ENCODE measurements around the gene RTN1. TPM values are rescaled to one million over a fixed set of nuclear protein-coding genes. Genes with fewer than 3 reads are reported as not detected.

Gene RTN1
- total RNA-seq, 4 donors from 2014 or later: 2.9 to 13.6 (median 9.2) TPM

GRCh38 chr14:59570122-59570521, 300.5 kb downstream of the RTN1 start:
- H3K27me3 ChIP-seq: peaks cover 0 to 4% (median 0%) of the 10 kb centered on the region in 4 donors
- no peak for DNase-seq (ENCODE audit: extremely low spot score)
- no peak overlapping the region for H3K4me3 ChIP-seq
- H3K4me1 ChIP-seq: no peaks in the 10 kb centered on the region
- TF ChIP-seq CTCF (IDR thresholded peaks at IDR 0.05): no peak
- no peak for TF ChIP-seq EP300 (IDR thresholded peaks at IDR 0.05)
- H3K36me3 ChIP-seq: no peaks in the 10 kb centered on the region
- no peaks in the 10 kb centered on the region for H3K9me3 ChIP-seq
- H3K27ac ChIP-seq (replicated peaks in 1 of 4): no peak overlapping the region
- intact Hi-C loops (cut with DNase I): no loop called here

DNA sequence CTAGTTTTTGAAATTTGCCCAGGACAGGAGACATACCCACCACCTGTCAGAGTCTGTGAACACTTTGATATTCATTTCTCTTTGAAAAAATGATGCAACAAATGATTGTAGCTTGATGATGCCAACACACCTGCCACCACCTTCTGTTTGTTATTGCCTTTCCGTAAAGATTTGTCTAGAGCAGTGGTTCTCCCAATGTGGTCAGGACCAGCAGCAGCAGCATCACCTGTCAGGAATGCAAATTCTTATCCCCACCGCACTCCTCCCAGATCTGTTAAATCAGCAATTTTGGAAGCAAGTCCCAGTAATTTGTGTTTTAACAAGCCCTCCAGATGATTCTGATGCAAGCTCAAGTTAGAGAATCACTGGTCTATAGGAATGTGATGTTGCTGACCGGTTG, 303.9 kb downstream of the RTN1 start:
- no peak for DNase-seq (ENCODE audit: extremely low spot score)
- intact Hi-C loops (cut with DNase I): no loop called here
- no peak overlapping the region for H3K4me3 ChIP-seq
- peaks cover 0 to 4% (median 0%) of the 10 kb centered on the region in 4 donors for H3K27me3 ChIP-seq
- no peaks in the 10 kb centered on the region for H3K9me3 ChIP-seq
- no peaks in the 10 kb centered on the region for H3K4me1 ChIP-seq
- no peaks in the 10 kb centered on the region for H3K36me3 ChIP-seq
- no peak overlapping the region for H3K27ac ChIP-seq (replicated peaks in 1 of 4)
- WGBS: 94% methylated on average over 3 of the region's 3 CpGs
- TF ChIP-seq CTCF (IDR thresholded peaks at IDR 0.05) (no peak), EP300 (IDR thresholded peaks at IDR 0.05) (no peak), POLR2AphosphoS5 (IDR thresholded peaks at IDR 0.05) (no peak), POLR2A (IDR thresholded peaks at IDR 0.05; ENCODE audit: low read depth) (no peak)

DNA sequence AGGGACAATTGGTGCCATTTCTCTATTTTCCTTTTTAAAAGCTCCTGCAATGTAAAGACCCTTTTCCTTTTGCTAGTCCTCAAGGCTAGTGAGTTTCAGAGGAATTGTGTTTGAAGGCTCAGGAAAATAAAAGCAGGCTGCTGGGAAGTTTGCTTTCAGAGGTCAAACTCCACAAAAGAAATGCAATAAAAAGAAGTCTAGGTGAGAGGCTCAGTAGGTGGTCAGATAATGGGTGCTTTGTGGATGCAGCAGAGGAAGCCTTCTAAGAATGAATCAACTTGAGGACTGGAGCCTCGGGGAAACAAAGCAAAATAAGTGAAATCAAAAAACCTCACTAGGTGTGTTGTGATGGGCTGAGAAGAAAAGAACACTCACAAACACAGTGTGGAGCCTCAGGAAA, 304.3 kb downstream of the RTN1 start:
- H3K4me3 ChIP-seq: no peak overlapping the region
- no peaks in the 10 kb centered on the region for H3K36me3 ChIP-seq
- DNase-seq (ENCODE audit: extremely low spot score): no peak
- 53% methylated on average over 1 of the region's 1 CpG for WGBS
- intact Hi-C loops (cut with DNase I): no loop called here
- H3K4me1 ChIP-seq: no peaks in the 10 kb centered on the region
- TF ChIP-seq EP300 (IDR thresholded peaks at IDR 0.05) (no peak), POLR2A (IDR thresholded peaks at IDR 0.05; ENCODE audit: low read depth) (no peak), POLR2AphosphoS5 (IDR thresholded peaks at IDR 0.05) (no peak), CTCF (IDR thresholded peaks at IDR 0.05) (no peak)
- peaks cover 0 to 4% (median 0%) of the 10 kb centered on the region in 4 donors for H3K27me3 ChIP-seq
- H3K27ac ChIP-seq (replicated peaks in 1 of 4): no peak overlapping the region
- H3K9me3 ChIP-seq: no peaks in the 10 kb centered on the region

- 48% methylated on average over 1 of the region's 1 CpG for WGBS
- TF ChIP-seq CTCF (IDR thresholded peaks at IDR 0.05) (no peak), POLR2AphosphoS5 (IDR thresholded peaks at IDR 0.05) (no peak), EP300 (IDR thresholded peaks at IDR 0.05) (no peak), POLR2A (IDR thresholded peaks at IDR 0.05; ENCODE audit: low read depth) (no peak)
- Histone ChIP-seq H3K27me3 (peaks cover 0 to 4% (median 0%) of the 10 kb centered on the region in 4 donors), H3K4me3 (no peak overlapping the region), H3K9me3 (no peaks in the 10 kb centered on the region), H3K4me1 (no peaks in the 10 kb centered on the region), H3K27ac (replicated peaks in 1 of 4) (no peak overlapping the region), H3K36me3 (no peaks in the 10 kb centered on the region)
- DNase-seq (ENCODE audit: extremely low spot score): no peak
- intact Hi-C loops (cut with DNase I): no loop called here
Observed at GRCh38 chr14:59565087-59565486, 305.5 kb downstream of the RTN1 start.

- 57% methylated on average over 2 of the region's 2 CpGs for WGBS
- intact Hi-C loops (cut with DNase I): no loop called here
- TF ChIP-seq POLR2AphosphoS5 (IDR thresholded peaks at IDR 0.05) (no peak), CTCF (IDR thresholded peaks at IDR 0.05) (no peak), EP300 (IDR thresholded peaks at IDR 0.05) (no peak), POLR2A (IDR thresholded peaks at IDR 0.05; ENCODE audit: low read depth) (no peak)
- H3K4me1 ChIP-seq: no peaks in the 10 kb centered on the region
- no peak overlapping the region for H3K27ac ChIP-seq (replicated peaks in 1 of 4)
- no peak overlapping the region for H3K4me3 ChIP-seq
- no peak for DNase-seq (ENCODE audit: extremely low spot score)
- no peaks in the 10 kb centered on the region for H3K9me3 ChIP-seq
- H3K36me3 ChIP-seq: no peaks in the 10 kb centered on the region
- peaks cover 0 to 4% (median 0%) of the 10 kb centered on the region in 4 donors for H3K27me3 ChIP-seq
Observed at GRCh38 chr14:59564366-59564765, 306.2 kb downstream of the RTN1 start.
